K562 (cell line): ENCODE results near the gene PPP1R14B.

Experiments used
- ELF1 ChIP-seq: fragments of 200-800 bp; sonication (Bioruptor generic); IDR thresholded peaks from 2 replicates; pipeline ENCODE4 v1.6.1; 2016; ENCODE audit warnings: missing genetic modification characterization, missing compliant biosample characterization
- MTA2 ChIP-seq: fragments of 450-650 bp; IDR thresholded peaks from 2 replicates; pipeline ENCODE4 v1.6.1; 2016; ENCODE audit warnings: low read depth
- POLR2A ChIP-seq: fragments of 450-650 bp; conservative IDR thresholded peaks from 2 replicates; pipeline ENCODE4 v1.6.1; 2016
- RFX5 ChIP-seq: IDR thresholded peaks from 2 replicates; pipeline ENCODE4 v1.6.1; 2011; ENCODE audit warnings: low read depth, mild to moderate bottlenecking, improper control_type of control experiment, low read length
- ZNF644 ChIP-seq: fragments of 200-800 bp; sonication (Bioruptor generic); IDR thresholded peaks from 2 replicates; pipeline ENCODE4 v1.6.1; 2016; ENCODE audit warnings: low read depth, missing genetic modification characterization, missing compliant biosample characterization
- TF ChIP-seq, protein P1 (sequence below), 3 experiments: IDR thresholded peaks in 2 of 3; conservative IDR thresholded peaks in 1 of 3; 2 replicates each; pipeline ENCODE4 v1.5.1; 2011 to 2012; ENCODE audit warnings: low read length in 3 of 3, mild to moderate bottlenecking in 3 of 3, control low read depth in 2 of 3, improper control_type of control experiment in 1 of 3, inconsistent platforms in 1 of 3, low read depth in 1 of 3, mixed read lengths in 1 of 3, moderate library complexity in 1 of 3; ENCODE audit not compliant: insufficient read depth in 2 of 3

DNA sequence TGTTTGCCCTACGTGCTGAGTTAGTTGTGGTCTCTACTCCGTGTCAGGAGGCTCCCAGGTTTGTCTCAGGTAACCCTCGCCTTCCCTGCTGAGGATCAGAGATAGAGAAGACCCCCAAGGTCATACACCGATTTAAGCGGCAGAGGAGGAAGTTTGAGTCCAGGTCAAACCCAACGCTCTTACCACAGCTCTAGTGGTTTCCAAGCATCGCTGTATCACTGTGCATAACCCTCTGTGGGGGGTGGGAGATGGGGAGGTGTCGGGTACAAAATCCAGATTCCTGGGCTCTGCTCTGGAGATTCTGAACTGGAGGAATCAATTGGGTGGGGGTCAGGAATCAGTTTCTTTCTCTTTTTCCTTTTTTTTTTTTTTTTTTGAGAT, 15.8 kb downstream of the PPP1R14B start:
- TF ChIP-seq RFX5 = no peak
- no peak for TF ChIP-seq POLR2A
- TF ChIP-seq, protein P1, sequence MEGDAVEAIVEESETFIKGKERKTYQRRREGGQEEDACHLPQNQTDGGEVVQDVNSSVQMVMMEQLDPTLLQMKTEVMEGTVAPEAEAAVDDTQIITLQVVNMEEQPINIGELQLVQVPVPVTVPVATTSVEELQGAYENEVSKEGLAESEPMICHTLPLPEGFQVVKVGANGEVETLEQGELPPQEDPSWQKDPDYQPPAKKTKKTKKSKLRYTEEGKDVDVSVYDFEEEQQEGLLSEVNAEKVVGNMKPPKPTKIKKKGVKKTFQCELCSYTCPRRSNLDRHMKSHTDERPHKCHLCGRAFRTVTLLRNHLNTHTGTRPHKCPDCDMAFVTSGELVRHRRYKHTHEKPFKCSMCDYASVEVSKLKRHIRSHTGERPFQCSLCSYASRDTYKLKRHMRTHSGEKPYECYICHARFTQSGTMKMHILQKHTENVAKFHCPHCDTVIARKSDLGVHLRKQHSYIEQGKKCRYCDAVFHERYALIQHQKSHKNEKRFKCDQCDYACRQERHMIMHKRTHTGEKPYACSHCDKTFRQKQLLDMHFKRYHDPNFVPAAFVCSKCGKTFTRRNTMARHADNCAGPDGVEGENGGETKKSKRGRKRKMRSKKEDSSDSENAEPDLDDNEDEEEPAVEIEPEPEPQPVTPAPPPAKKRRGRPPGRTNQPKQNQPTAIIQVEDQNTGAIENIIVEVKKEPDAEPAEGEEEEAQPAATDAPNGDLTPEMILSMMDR (IDR thresholded peaks at IDR 0.05 in 2 of 3, conservative IDR thresholded peaks at IDR 0.05 in 1 of 3; ENCODE audit: insufficient read depth in 2 of 3, low read depth in 1 of 3, low read length in 3 of 3) = no peak
- no peak for TF ChIP-seq MTA2
- no peak for TF ChIP-seq ELF1 (tag)
- no peak for TF ChIP-seq ZNF644 (tag)
